ENCODE data around the gene ZFP57. TPM values are rescaled to one million over a fixed set of nuclear protein-coding genes. Genes with fewer than 3 reads are reported as not detected.

The ZFP57 gene
- total and polyA plus RNA-seq, 9 donors = 0.08 to 1.1 TPM; not detected in 7

- peak overlapping the region; percentile 69 for H3K27ac ChIP-seq (ENCODE audit: low read length)
- peaks cover 26% of the 10 kb centered on the region for H3K4me1 ChIP-seq (ENCODE audit: control insufficient read depth, insufficient read depth, low read length)
- peaks cover 28% of the 10 kb centered on the region for H3K27me3 ChIP-seq (ENCODE audit: control insufficient read depth, insufficient read depth, low read length)
- H3K4me3 ChIP-seq (ENCODE audit: low read length) = peak overlapping the region; percentile 72
- DNase-seq = no peak
- 10% methylated on average over 12 of the region's 31 CpGs for whole genome bisulfite sequencing (ENCODE audit: insufficient coverage)
- peaks cover 18% of the 10 kb centered on the region for H3K36me3 ChIP-seq (ENCODE audit: control insufficient read depth, insufficient read depth, low read length)
- no peaks in the 10 kb centered on the region for H3K9me3 ChIP-seq (replicated peaks; ENCODE audit: control insufficient read depth, low read depth, low read length)
Measured at GRCh38 chr6:29626948-29627754, 53.8 kb downstream of the ZFP57 start.

DNA sequence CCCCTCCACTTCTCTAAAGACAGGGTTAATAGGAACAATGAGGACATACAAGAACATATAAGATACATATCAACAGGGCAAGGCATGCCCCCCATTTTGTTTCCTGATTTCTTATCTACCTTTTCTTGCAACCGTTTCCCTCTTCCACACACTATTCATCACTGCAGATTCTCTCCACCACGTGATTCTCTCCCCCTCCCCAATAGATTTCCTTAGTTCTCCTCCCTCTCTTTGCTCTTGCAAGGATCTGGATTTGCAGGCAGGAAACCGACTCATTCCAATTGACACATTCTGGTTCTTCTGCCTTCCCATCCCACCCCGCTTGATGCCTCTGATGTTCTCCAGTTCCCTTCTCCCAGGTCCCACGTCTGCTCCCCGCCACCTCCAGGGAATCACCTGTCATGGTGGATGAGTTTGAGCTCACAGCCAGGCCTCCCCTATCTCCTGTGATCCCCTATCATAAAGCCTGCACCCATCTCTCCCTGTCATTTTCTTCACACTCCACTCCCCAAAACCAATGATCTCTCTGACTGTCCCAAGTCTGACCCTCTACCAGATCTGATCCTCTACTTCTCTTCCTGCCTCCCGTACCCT is 55.5 kb downstream of the ZFP57 start:
- 50% methylated on average over 7 of the region's 7 CpGs for WGBS (ENCODE audit: insufficient coverage)
- H3K27ac ChIP-seq (ENCODE audit: low read length) = no peak overlapping the region
- peaks cover 18% of the 10 kb centered on the region for H3K27me3 ChIP-seq (ENCODE audit: control insufficient read depth, insufficient read depth, low read length)

DNA sequence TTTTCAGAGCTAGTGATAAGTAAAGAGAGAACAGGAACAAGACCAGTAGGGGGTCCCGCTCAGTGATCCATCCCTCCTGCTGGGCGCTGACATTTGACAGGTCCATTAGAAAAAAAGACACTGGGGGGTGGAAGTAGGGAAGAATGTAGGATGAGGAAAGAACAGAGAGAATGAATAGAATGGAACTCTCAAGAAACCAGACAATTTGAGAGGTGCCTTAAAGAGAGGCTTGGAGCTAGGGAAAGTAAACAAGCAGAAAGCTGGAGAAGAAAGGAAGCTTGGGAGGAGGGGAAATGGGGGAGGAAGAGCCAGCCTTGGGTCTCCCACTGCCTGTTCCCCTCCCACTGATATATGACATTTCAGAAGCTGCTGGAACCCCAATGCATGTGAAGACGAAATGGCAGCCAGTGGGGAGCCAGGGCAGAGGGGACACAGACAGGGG is 56.4 kb downstream of the ZFP57 start:
- H3K27me3 ChIP-seq (ENCODE audit: control insufficient read depth, insufficient read depth, low read length) = peaks cover 13% of the 10 kb centered on the region
- no peak overlapping the region for H3K27ac ChIP-seq (ENCODE audit: low read length)
- H3K36me3 ChIP-seq (ENCODE audit: control insufficient read depth, insufficient read depth, low read length) = peaks cover 23% of the 10 kb centered on the region
- DNase-seq = no peak
- WGBS (ENCODE audit: insufficient coverage) = 66% methylated on average over 3 of the region's 3 CpGs
- no peak overlapping the region for H3K4me3 ChIP-seq (ENCODE audit: low read length)
- peaks cover 17% of the 10 kb centered on the region for H3K4me1 ChIP-seq (ENCODE audit: control insufficient read depth, insufficient read depth, low read length)
- H3K9me3 ChIP-seq (replicated peaks; ENCODE audit: control insufficient read depth, low read depth, low read length) = no peaks in the 10 kb centered on the region

More for the DNA sequence above, 55.5 kb downstream of the ZFP57 start:
- H3K9me3 ChIP-seq (replicated peaks; ENCODE audit: control insufficient read depth, low read depth, low read length) = no peaks in the 10 kb centered on the region
- peaks cover 17% of the 10 kb centered on the region for H3K4me1 ChIP-seq (ENCODE audit: control insufficient read depth, insufficient read depth, low read length)
- DNase-seq = no peak
- no peak overlapping the region for H3K4me3 ChIP-seq (ENCODE audit: low read length)
- H3K36me3 ChIP-seq (ENCODE audit: control insufficient read depth, insufficient read depth, low read length) = peaks cover 23% of the 10 kb centered on the region

Other genes with a start within 250 kb of the ZFP57 start
- gene OR10C1, start 241.8 kb downstream of the ZFP57 start, total RNA-seq = not detected
- gene OR10C1, start 241.8 kb downstream of the ZFP57 start, polyA plus RNA-seq (ENCODE audit: insufficient read depth in 1 of 8, insufficient read length in 8 of 8, low replicate concordance in 1 of 8) = not detected
- gene OR11A1, start 224.1 kb downstream of the ZFP57 start, total RNA-seq = not detected
- not detected for gene OR11A1, start 224.1 kb downstream of the ZFP57 start, polyA plus RNA-seq (ENCODE audit: insufficient read depth in 1 of 8, insufficient read length in 8 of 8, low replicate concordance in 1 of 8)
- not detected for gene OR2H1, start 224.0 kb downstream of the ZFP57 start, total RNA-seq
- under 1 TPM in 1 of 8 donors, not detected in 7; 0.14 TPM for gene OR2H1, start 224.0 kb downstream of the ZFP57 start, polyA plus RNA-seq (ENCODE audit: insufficient read depth in 1 of 8, insufficient read length in 8 of 8, low replicate concordance in 1 of 8)
- gene MAS1L, start 193.2 kb downstream of the ZFP57 start, total RNA-seq = not detected
- gene MAS1L, start 193.2 kb downstream of the ZFP57 start, polyA plus RNA-seq (ENCODE audit: insufficient read depth in 1 of 8, insufficient read length in 8 of 8, low replicate concordance in 1 of 8) = not detected
- 0.31 TPM for gene UBD, start 121.4 kb downstream of the ZFP57 start, total RNA-seq
- 1 to 10 TPM in 1 of 8 donors, under 1 TPM in 6, not detected in 1; 0.15 to 1.6 (median 0.32) TPM for gene UBD, start 121.4 kb downstream of the ZFP57 start, polyA plus RNA-seq (ENCODE audit: insufficient read depth in 1 of 8, insufficient read length in 8 of 8, low replicate concordance in 1 of 8)
- not detected for gene OR2H2, start 96.0 kb downstream of the ZFP57 start, total RNA-seq
- under 1 TPM; 0.04 to 0.32 (median 0.15) TPM for gene OR2H2, start 96.0 kb downstream of the ZFP57 start, polyA plus RNA-seq (ENCODE audit: insufficient read depth in 1 of 8, insufficient read length in 8 of 8, low replicate concordance in 1 of 8)
- 14.0 TPM for gene GABBR1, start 48.0 kb downstream of the ZFP57 start, total RNA-seq
- 10 to 100 TPM; 22.6 to 48.4 (median 37.0) TPM for gene GABBR1, start 48.0 kb downstream of the ZFP57 start, polyA plus RNA-seq (ENCODE audit: insufficient read depth in 1 of 8, insufficient read length in 8 of 8, low replicate concordance in 1 of 8)
- not detected for gene MOG, start 24.1 kb downstream of the ZFP57 start, total RNA-seq
- gene MOG, start 24.1 kb downstream of the ZFP57 start, polyA plus RNA-seq (ENCODE audit: insufficient read depth in 1 of 8, insufficient read length in 8 of 8, low replicate concordance in 1 of 8) = not detected
- 6.6 TPM for gene HLA-F, start 42.3 kb upstream of the ZFP57 start, total RNA-seq
- 10 to 100 TPM in 1 of 8 donors, 1 to 10 TPM in 7; 4.6 to 10.7 (median 6.9) TPM for gene HLA-F, start 42.3 kb upstream of the ZFP57 start, polyA plus RNA-seq (ENCODE audit: insufficient read depth in 1 of 8, insufficient read length in 8 of 8, low replicate concordance in 1 of 8)
- not detected for gene HLA-G, start 146.7 kb upstream of the ZFP57 start, total RNA-seq
- 1 to 10 TPM in 7 of 8 donors, under 1 TPM in 1; 0.41 to 8.1 (median 4.3) TPM for gene HLA-G, start 146.7 kb upstream of the ZFP57 start, polyA plus RNA-seq (ENCODE audit: insufficient read depth in 1 of 8, insufficient read length in 8 of 8, low replicate concordance in 1 of 8)